Colonic mucosa (tissue), 4 donors: ENCODE data around the gene NEURL1. TPM values are rescaled to one million over a fixed set of nuclear protein-coding genes. Genes with fewer than 3 reads are reported as not detected.

Experiments
- DNase-seq: peaks from one replicate; pipeline ENCODE4 v3.0.0-alpha.2; 2020
- H3K27ac ChIP-seq: fragments of 200-600 bp; one replicate; pipeline ENCODE4 v1.8.0; 2021
- H3K27me3 ChIP-seq: fragments of 200-600 bp; one replicate; pipeline ENCODE4 v1.8.0; 2021
- H3K36me3 ChIP-seq: fragments of 200-600 bp; one replicate; pipeline ENCODE4 v1.8.0; 2021
- H3K4me1 ChIP-seq: fragments of 200-600 bp; one replicate; pipeline ENCODE4 v1.8.0; 2021; ENCODE audit warnings: mild to moderate bottlenecking
- H3K4me3 ChIP-seq: fragments of 200-600 bp; one replicate; pipeline ENCODE4 v1.8.0; 2021
- H3K9ac ChIP-seq, 2 donors: one replicate each; pipeline ENCODE4 v1.7.0; 2013; ENCODE audit warnings: control low read depth in 2 of 2, low read depth in 2 of 2, low read length in 2 of 2
- H3K9me3 ChIP-seq: fragments of 200-600 bp; one replicate; pipeline ENCODE4 v1.8.0; 2021
- CTCF ChIP-seq: fragments of 200-600 bp; IDR thresholded peaks from one replicate; pipeline ENCODE4 v1.8.0; 2022; ENCODE audit warnings: antibody characterized with exemption, mild to moderate bottlenecking
- intact Hi-C: fragments of 100-400 bp; cut with DNase I; formaldehyde crosslinking; loops from one replicate; pipeline ENCODE4 v1.14.1; 2022
- total RNA-seq, 2 donors: library from RNA; stranded (reverse); fragmentation: NEBNext Ultra II Directional in 1 of 2; extraction: Animal tissue kit (Norgen Biotek cat#: 25700) in 1 of 2; gene quantifications; one replicate each; pipeline ENCODE4 v1.2.1, GENCODE V29; 2021
- donor health status: healthy.
- donor health status: DM: no; HTN: no; CAD: no.
- donor health status: DM: no; HTN: no; CAD: no.

Gene NEURL1
- total RNA-seq, 2 donors from 2014 or later: 40.2 to 46.1 TPM

DNA sequence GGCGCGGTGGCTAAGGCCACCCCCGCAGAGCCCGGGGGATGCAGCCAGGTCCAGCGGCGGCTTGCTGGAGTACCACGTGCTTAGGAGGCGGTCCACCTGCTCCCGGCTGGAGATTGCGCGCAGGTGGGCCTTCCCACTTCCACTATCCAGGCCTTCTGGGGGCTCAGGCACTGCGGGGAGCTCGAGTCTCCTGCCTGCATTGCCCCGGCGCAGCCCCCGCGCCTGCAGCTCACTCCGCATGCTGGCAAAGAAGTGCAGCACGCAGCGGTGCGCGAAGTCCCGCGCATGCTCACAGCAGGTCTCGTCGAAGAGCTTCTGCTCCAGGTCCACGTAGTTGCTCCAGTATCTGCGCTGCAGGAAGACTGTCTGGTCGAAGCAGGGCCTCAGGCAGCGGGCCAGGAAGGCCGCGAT, 20.2 kb upstream of the NEURL1 start:
- DNase-seq: no peak
- no peak overlapping the region for H3K4me3 ChIP-seq
- no peaks in the 10 kb centered on the region for H3K36me3 ChIP-seq
- H3K9ac ChIP-seq: no peak overlapping the region
- intact Hi-C loops: no loop called here
- no peaks in the 10 kb centered on the region for H3K27me3 ChIP-seq
- no peaks in the 10 kb centered on the region for H3K4me1 ChIP-seq
- H3K27ac ChIP-seq: no peak overlapping the region
- no peaks in the 10 kb centered on the region for H3K9me3 ChIP-seq
- no peak for TF ChIP-seq CTCF

GRCh38 chr10:103474077-103474476, 19.4 kb upstream of the NEURL1 start:
- intact Hi-C loops: no loop called here
- TF ChIP-seq CTCF: no peak
- Histone ChIP-seq H3K27ac (no peak overlapping the region), H3K27me3 (no peaks in the 10 kb centered on the region), H3K36me3 (no peaks in the 10 kb centered on the region), H3K9ac (no peak overlapping the region), H3K4me1 (no peaks in the 10 kb centered on the region), H3K4me3 (no peak overlapping the region), H3K9me3 (no peaks in the 10 kb centered on the region)
- DNase-seq: no peak

DNA sequence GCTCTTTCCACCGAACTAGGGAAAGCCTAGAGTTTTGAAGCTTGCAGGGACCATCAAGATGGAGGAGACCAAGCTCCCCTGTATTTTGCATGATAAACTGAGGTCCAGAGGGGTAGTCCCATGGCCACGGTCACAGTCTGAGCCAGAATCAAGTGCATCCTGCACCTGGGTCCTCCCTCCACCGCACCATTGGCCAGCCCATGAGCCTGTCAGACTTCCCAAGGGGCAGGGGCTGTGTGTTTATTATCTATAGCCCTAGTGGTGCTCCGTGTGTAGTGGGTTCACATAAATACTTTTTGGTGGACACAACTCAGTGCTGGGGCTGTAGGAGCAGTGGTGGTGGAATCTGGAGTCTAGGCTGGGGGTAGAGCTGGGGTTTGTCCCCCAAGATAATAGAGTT, 18.1 kb upstream of the NEURL1 start:
- no peak for TF ChIP-seq CTCF
- H3K9ac ChIP-seq: no peak overlapping the region
- no peak overlapping the region for H3K27ac ChIP-seq
- H3K36me3 ChIP-seq: no peaks in the 10 kb centered on the region
- H3K4me1 ChIP-seq: no peaks in the 10 kb centered on the region
- no peaks in the 10 kb centered on the region for H3K9me3 ChIP-seq
- no peak overlapping the region for H3K4me3 ChIP-seq
- intact Hi-C loops: no loop called here
- H3K27me3 ChIP-seq: no peaks in the 10 kb centered on the region
- DNase-seq: no peak

DNA sequence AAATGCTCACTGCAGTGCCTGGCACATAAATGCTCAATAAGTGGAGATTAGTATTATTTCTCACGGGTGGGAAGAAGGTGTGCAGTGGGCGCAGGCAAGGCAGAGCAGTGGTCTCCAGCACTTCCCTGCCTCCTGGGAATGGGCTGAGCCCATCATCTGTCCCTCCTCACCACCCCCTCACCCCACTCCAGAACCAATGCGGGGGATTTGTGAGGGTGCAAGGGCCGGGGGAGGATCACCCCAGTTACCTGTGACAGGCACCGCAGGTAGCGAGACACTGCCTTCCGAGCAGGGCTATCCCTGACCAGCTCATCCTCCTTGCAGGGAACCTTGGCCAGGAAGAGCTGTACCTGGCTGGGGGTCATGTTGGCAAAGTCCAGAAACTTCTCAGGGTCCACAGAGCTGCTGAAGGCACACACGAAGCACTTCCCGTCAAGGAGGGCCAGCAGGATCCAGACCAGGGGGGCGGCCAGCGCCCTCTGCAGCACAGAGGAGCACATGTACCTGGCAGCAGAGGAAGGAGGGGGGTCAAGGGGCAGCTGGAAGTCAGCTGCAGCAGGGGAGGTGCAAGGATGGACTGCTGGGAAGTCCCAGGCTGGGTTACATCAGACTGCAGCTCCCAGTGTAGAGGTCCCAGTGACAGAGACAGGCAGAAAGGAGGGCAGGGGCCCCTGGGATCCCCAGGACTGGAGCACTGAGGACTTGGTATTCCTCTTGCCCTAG, 17.3 kb upstream of the NEURL1 start:
- Histone ChIP-seq H3K27ac (no peak overlapping the region), H3K4me1 (no peaks in the 10 kb centered on the region), H3K9ac (no peak overlapping the region), H3K36me3 (no peaks in the 10 kb centered on the region), H3K9me3 (no peaks in the 10 kb centered on the region), H3K27me3 (no peaks in the 10 kb centered on the region), H3K4me3 (no peak overlapping the region)
- DNase-seq: no peak
- intact Hi-C loops: no loop called here
- TF ChIP-seq CTCF: no peak

DNA sequence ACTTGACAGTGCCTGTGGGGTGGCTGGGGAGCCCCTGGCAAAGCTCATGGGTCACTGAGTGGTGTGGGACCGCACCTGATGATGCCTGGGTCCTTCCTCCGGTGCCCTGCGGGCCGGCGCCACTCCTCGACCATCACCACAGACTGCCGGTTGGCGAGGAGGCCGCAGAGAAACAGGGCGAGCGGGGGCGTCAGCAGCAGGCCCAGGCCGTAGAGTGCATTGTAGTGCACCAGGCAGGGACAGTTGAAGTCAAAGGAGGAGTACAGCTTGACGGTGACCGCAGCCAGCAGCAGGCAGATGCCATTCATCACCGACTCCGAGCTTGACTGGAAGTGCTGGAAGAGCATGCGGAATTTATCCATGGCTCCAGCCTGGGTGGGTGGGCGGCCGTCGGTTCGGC, 14.8 kb upstream of the NEURL1 start:
- Histone ChIP-seq H3K27me3 (no peaks in the 10 kb centered on the region), H3K9me3 (no peaks in the 10 kb centered on the region), H3K9ac (no peak overlapping the region), H3K36me3 (no peaks in the 10 kb centered on the region), H3K4me1 (no peaks in the 10 kb centered on the region), H3K4me3 (no peak overlapping the region), H3K27ac (no peak overlapping the region)
- no peak for DNase-seq
- intact Hi-C loops: no loop called here
- TF ChIP-seq CTCF: no peak
